DOHH2 (cell line): ENCODE results near the gene MED27.

Source experiments
- H3F3A ChIP-seq: fragments of 200-600 bp; sonication (generic), shearing (Covaris generic); 2 replicates; pipeline ENCODE4 v1.6.0; 2016; ENCODE audit warnings: antibody characterized with exemption, mild to moderate bottlenecking; ENCODE audit not compliant: control insufficient read depth, insufficient read depth
- H3K27ac ChIP-seq: fragments of 200-600 bp; sonication (generic); 2 replicates; pipeline ENCODE4 v1.5.1; 2014; ENCODE audit warnings: low read depth, mild to moderate bottlenecking, low read length, moderate library complexity
- H3K27me3 ChIP-seq: fragments of 200-600 bp; sonication (generic); 2 replicates; pipeline ENCODE4 v1.6.1; 2014; ENCODE audit warnings: mild to moderate bottlenecking, low read length, mixed read lengths; ENCODE audit not compliant: control insufficient read depth
- H3K36me3 ChIP-seq: fragments of 200-600 bp; sonication (generic); 2 replicates; pipeline ENCODE4 v1.6.1; 2014; ENCODE audit warnings: mild to moderate bottlenecking, low read length, moderate library complexity, mixed read lengths; ENCODE audit not compliant: control insufficient read depth
- H3K4me1 ChIP-seq: fragments of 200-600 bp; sonication (generic); 2 replicates; pipeline ENCODE4 v1.6.1; 2014; ENCODE audit warnings: mild to moderate bottlenecking, low read length, mixed read lengths; ENCODE audit not compliant: control insufficient read depth
- H3K4me2 ChIP-seq: fragments of 200-600 bp; sonication (generic); 2 replicates; pipeline ENCODE4 v1.6.0; 2014; ENCODE audit warnings: mild to moderate bottlenecking, low read length, moderate library complexity
- H3K4me3 ChIP-seq: fragments of 200-600 bp; sonication (generic); 2 replicates; pipeline ENCODE4 v1.5.1; 2014; ENCODE audit warnings: mild to moderate bottlenecking, low read length, mixed read lengths
- H3K79me2 ChIP-seq: fragments of 200-600 bp; sonication (generic); 2 replicates; pipeline ENCODE4 v1.6.1; 2014; ENCODE audit warnings: mild to moderate bottlenecking, low read length, mixed read lengths; ENCODE audit not compliant: control insufficient read depth
- H3K9me2 ChIP-seq: fragments of 200-600 bp; sonication (generic); replicated peaks from 2 replicates; pipeline ENCODE4 v1.6.1; 2014; ENCODE audit warnings: mild to moderate bottlenecking, low read length, mixed read lengths; ENCODE audit not compliant: control insufficient read depth
- H3K9me3 ChIP-seq: fragments of 200-600 bp; sonication (generic); 2 replicates; pipeline ENCODE4 v1.6.1; 2014; ENCODE audit warnings: antibody characterized with exemption, low read length, mixed read lengths; ENCODE audit not compliant: control insufficient read depth, insufficient read depth
- H4K20me1 ChIP-seq: fragments of 200-600 bp; sonication (generic); 2 replicates; pipeline ENCODE4 v1.6.0; 2014; ENCODE audit warnings: low read depth, mild to moderate bottlenecking, antibody characterized with exemption, low read length, moderate library complexity; ENCODE audit not compliant: control insufficient read depth, insufficient read depth
- CTCF ChIP-seq: fragments of 200-600 bp; sonication (generic); IDR thresholded peaks from one replicate; pipeline ENCODE4 v1.5.1; 2014; ENCODE audit warnings: antibody characterized with exemption, mild to moderate bottlenecking, low read depth, low read length; ENCODE audit not compliant: poor library complexity, severe bottlenecking
- EZH2phosphoT487 ChIP-seq: fragments of 200-600 bp; sonication (generic); IDR thresholded peaks from 2 replicates; pipeline ENCODE4 v1.6.1; 2017; ENCODE audit warnings: borderline replicate concordance, mild to moderate bottlenecking, antibody characterized with exemption, low read length, moderate library complexity, mixed read lengths

MED27 gene

GRCh38 chr9:131865446-131866195 is 214.0 kb downstream of the MED27 start:
- no peaks in the 10 kb centered on the region for H3K9me2 ChIP-seq
- H3K27ac ChIP-seq, result no peak overlapping the region
- no peak overlapping the region for H3K4me3 ChIP-seq
- no peaks in the 10 kb centered on the region for H4K20me1 ChIP-seq
- no peak overlapping the region for H3K4me2 ChIP-seq
- TF ChIP-seq CTCF (no peak), EZH2phosphoT487 (no peak)
- no peaks in the 10 kb centered on the region for H3K9me3 ChIP-seq
- H3K36me3 ChIP-seq, result no peaks in the 10 kb centered on the region
- no peaks in the 10 kb centered on the region for H3K4me1 ChIP-seq
- no peaks in the 10 kb centered on the region for H3K79me2 ChIP-seq
- H3F3A ChIP-seq, result no peaks in the 10 kb centered on the region
- H3K27me3 ChIP-seq, result no peaks in the 10 kb centered on the region

- Histone ChIP-seq H3K9me3 (no peaks in the 10 kb centered on the region), H3K36me3 (no peaks in the 10 kb centered on the region), H3K4me2 (no peak overlapping the region), H4K20me1 (no peaks in the 10 kb centered on the region), H3K9me2 (no peaks in the 10 kb centered on the region), H3K4me1 (no peaks in the 10 kb centered on the region), H3K27me3 (no peaks in the 10 kb centered on the region), H3F3A (no peaks in the 10 kb centered on the region), H3K4me3 (no peak overlapping the region), H3K27ac (no peak overlapping the region), H3K79me2 (no peaks in the 10 kb centered on the region)
- TF ChIP-seq CTCF (no peak), EZH2phosphoT487 (no peak)
Measured at GRCh38 chr9:131864531-131864930, 215.1 kb downstream of the MED27 start.

GRCh38 chr9:131863306-131863896 is 216.3 kb downstream of the MED27 start:
- H3K4me3 ChIP-seq, result no peak overlapping the region
- H3K4me1 ChIP-seq, result no peaks in the 10 kb centered on the region
- no peak overlapping the region for H3K4me2 ChIP-seq
- H3K27ac ChIP-seq, result no peak overlapping the region
- H3K27me3 ChIP-seq, result no peaks in the 10 kb centered on the region
- no peaks in the 10 kb centered on the region for H3F3A ChIP-seq
- no peaks in the 10 kb centered on the region for H3K9me3 ChIP-seq
- no peaks in the 10 kb centered on the region for H3K36me3 ChIP-seq
- no peaks in the 10 kb centered on the region for H4K20me1 ChIP-seq
- no peaks in the 10 kb centered on the region for H3K9me2 ChIP-seq
- no peaks in the 10 kb centered on the region for H3K79me2 ChIP-seq
- TF ChIP-seq EZH2phosphoT487, result no peak
- no peak for TF ChIP-seq CTCF
